Right renal cortex interstitium (tissue), 3 donors: ENCODE measurements around the gene MRTO4. TPM values are rescaled to one million over a fixed set of nuclear protein-coding genes. Genes with fewer than 3 reads are reported as not detected.
"Not testable (repeated sequence)": the region's sequence is repeated elsewhere in the genome, so short reads cannot be mapped to it uniquely, and the experiment has no call there.

ENCODE experiments used
- DNase-seq, 3 donors: peaks; one replicate each; pipeline ENCODE4 v3.0.0-alpha.2; 2013; ENCODE audit warnings: low read depth in 3 of 3, low spot score in 2 of 3
- polyA plus RNA-seq, 3 donors: library from polyadenylated mRNA; unstranded; fragments of 120-200 nt; gene quantifications; one replicate each; pipeline ENCODE4 v1.2.1, GENCODE V29; 2013; ENCODE audit not compliant: insufficient read length in 3 of 3

Gene MRTO4
- polyA plus RNA-seq: 10 to 100 TPM; 28.4 to 30.5 (median 28.5) TPM

DNA sequence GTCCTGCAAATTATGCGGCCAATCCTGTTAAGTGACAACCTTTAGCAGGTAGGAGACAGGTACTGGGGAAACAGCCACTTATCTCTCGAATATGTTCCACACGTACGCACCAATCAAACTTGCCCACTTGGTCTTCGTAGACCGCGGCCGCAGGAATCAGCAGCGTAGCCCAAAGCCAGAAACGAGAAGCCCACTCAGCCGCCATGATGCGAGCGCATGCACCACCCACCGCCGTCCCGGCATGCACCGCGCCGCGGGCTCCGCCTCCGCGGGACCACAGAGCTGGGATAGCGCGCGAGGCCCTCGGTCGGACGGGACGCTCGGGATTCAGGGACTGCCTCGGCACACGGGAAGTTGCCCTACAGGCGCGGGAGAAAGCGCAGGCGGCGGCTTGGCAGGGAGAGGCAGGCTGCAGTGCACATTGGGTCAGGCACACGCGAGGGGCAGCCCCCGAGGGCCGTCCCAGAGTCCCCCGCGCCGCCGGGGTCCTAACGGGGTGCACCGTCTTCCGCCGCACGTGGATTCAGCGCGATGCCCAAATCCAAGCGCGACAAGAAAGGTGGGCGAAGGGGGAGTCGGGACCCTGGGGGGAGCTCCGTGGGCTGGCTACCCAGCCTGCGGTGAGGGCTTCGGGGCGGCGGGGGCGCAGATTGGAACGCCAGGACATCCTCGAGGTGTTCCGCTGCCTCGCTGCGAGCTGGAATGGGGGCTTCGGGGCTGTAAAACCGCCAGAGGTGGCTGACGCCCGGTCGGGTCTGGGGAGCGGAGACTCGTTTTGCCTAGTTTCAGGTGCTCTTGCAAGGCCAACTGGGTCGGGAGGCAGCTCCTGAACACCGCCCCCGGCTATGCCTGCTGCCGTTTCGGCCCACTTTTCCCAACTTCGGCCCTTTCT is at the start of gene MRTO4, which contains the start of gene EMC1:
Gene MRTO4, plus strand, starts transcription at position 501 of the 892 bp plus-strand sequence. Its CDS starts 31 bp downstream, at position 532.
Gene EMC1, minus strand, starts transcription at position 220 of the 892 bp plus-strand sequence. Its CDS starts 15 bp downstream, at position 205.
- peak; percentile 66 to 75 (median 74) for DNase-seq

DNA sequence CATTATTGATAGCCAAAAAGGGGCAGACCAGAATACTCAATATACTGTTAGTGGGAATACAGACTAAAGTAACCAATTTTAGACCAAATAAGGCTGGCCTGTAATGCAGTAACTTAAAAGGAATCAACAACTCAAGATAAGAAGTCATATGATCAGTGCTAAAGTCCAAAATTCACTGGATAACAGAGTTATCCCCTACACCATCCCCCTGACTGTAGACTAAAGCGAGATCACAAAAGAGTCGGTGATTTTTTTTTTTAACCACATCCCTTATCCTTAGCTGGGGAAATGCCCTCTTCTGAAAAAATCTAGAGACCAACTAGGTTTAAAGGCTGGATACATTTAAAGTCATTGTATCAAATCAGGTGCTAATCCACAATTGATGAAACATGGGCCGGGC is 49.2 kb upstream of the MRTO4 start:
- no peak for DNase-seq

DNA sequence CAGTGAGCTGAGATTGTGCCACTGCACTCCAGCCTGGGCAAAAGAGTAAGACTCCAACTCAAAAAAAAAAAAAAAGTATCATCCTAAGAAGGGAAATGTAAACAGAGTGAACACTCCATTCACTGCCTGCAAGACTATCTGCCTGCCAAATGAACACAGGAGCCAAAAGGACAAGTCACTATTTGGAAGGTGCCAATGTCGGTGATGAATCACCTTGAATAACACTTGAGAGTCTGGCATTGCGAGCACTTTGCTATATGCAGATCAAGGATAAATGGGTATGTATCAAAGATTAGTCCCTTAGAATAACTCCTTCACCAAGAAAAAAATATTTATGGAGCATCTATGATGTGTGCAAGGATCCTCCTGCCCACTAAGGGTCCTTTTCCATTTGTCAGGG is 48.2 kb upstream of the MRTO4 start:
- no peak for DNase-seq

DNA sequence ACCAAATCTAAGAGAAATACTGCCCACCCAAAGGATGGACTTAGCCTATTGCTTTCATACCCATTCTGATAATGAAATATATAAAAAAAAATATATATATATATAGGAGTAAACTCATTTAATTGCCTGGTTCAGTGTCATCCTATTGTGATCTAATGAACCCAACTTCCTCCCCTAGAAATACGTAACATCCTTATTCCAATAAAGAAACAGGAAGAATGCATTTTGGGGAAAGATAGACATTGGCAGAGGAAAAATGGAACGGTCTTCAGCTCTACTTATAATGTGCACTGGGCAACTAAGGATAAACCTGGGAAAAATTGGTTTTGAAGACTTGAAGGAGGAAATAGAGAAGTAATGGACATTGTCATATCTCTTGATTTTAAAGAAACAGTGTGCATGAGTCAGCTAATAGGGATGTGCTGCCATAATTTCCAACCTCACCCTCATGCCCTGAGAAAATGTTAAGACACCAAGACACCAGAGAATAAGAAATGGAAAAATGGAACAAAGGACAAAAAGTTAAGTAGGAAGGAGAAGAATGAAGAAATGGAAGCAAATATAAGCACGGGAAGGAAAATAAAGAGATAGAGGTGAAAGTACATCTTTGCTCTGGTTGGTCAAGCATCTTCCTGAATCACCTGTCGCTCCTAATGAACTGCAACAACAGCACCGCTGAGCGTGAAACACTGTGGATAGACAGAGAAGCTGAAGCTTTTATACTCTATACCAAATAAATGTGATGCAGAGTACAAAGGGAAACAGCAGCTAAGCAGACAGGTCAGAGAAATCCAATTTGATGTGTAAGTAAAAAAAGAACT is 46.9 kb upstream of the MRTO4 start:
- no peak for DNase-seq

DNA sequence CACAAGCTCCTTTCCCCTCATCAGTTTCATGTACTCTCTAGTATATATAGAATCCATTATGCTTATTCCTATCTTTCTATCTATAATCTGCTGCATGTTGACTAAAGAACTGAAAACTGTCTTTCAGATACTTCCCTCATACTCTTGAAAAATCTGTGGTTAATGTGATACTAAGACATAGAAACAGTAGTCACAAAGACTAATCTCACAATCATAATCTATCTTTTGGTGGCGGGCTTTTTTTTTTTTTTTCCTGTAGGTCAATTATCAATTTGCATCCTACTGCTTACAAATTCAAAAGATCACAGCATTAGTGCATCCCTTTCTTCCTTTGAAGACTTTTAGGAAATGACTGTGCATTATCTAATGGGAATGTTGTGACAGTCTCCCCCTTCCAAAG is 46.2 kb upstream of the MRTO4 start:
- no peak for DNase-seq

DNA sequence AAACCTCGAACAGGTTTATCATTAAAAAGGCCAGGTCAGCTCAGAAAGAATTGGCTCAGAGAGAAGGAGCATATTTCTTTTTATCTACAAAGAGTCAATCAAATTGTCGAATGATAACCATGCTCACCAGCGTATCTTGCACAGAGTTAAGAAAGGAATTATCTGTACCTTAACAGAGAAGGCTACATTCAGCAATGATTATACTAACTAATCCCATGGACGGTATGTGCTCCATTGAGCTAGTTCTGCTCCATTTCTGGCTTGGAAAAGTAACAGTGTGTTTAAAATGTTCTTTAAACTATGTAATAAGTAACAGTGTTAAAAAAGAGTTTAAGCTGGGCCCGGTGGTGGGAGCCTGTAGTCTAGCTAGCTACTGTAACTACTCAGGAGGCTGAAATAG is 45.8 kb upstream of the MRTO4 start:
- DNase-seq: no peak

DNA sequence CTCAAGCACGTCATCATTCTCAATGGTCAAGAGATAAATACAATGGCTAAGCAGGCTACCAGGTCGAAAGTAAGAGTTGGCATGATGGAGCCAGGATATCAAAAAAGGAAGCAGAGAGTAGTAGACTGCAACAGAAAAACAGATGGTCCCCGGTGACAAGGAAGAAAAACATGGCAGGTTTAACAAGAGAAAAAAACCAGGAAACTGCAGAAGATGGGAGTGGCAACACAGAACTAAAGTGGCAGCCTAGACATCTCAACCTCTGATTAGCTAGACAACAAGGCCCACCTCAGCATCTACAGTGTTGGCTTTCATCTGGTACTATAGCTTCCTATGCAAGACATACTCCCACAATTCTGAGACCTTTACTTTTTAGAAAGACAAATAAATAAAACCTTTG is 44.7 kb upstream of the MRTO4 start:
- DNase-seq: no peak

DNA sequence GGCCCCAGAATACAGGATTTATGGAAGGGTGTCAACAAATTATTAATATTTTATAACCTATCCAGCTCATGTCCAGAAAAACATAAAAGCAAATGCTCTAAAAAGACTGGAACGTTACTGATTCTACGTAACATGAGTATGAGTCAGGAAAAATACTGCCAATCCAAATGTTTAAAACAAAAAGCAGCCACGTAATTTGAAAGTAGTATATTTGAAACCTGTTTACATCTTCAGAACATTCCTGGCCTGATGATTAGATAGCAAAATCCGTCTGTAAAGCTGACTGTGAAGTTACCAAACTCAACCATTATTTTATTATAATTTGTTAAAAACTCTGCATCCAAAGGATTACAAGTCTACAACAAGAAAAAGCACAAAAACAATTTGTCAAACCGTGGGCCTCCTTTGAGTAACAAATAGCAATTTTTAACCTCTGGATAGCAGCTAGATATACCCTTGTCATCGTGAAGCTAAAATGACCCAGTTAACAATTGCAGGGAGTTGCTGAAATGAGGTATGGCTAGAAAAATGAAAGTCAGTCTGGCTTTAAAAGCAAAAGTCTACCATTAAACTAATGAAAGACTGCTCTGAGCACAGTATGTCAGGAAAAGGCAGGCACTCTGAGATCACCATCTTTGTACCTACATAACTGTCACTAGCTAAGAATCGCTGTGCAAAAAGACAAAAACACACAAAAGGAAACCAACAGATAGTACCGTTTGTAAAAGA is 42.7 kb upstream of the MRTO4 start:
- DNase-seq: peak in 1 of 3 donors; percentile 18

DNA sequence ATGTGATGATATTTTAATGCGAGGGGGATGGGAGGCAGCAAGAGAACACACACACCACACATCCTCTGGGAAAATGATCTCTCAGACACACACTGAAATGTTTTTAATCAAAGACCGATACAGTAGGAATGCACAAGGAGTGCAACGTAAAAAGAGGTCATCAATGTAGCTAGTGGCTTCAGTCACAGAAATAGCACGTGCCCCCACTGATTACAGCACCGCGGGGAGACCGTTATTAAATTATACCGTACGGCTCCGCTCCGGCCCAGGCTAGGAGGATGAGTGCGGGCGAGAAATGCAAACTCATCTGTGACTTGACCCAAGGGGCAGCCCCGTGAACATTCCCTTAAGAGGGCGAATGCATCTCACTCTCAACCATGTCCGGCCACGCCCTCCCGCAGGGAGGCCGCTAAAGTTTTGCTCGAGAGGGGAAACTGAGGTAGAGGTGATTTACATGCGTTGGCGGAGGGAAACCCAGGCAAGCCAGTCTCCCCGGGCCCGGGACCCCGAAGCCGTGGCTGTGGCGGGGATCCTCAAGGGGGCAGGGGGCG is 42.1 kb upstream of the MRTO4 start:
- DNase-seq: peak; percentile 9 to 29 (median 14)

DNA sequence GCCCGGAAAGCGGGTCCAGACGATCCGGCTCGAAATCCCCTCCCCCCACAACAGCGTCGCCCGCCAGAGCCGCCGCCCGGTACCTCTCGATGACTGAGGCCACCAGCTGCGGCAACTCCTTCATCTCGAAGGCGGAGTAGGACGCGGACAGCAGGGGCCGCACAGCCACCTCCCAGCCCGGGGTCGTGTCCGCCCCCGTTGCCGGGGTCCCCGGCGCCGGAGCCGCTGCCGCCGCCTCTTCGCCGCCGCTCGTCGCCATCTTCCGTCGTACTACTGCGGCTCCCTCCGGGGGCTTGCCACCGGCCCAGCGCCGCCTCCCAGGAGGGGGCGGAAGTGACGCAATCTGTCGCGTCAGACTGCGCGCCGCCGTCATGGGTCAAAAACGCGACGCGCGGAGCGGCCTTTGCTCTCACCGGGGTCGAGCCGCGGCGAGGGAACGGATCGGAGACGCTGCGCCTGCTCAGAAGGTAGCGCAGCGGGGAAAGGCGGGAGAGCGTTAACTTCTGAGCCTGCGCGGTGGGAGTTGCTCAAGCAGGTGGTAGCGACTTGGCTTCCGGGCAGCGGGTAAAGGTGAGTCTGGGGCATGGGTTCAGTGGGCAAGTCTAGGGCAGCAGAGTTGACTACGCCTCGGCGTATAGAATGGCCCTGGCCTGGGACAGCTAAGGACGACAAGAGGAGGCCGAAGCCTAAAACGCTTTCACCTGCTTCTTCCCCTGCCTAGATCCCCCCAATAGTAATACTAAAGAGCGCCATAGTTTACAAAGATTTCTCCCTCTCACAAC is 41.4 kb upstream of the MRTO4 start, which contains the start of gene UBR4:
Gene UBR4, minus strand, starts transcription at position 277 of the 782 bp plus-strand sequence. Its CDS starts 18 bp downstream, at position 259.
- peak; percentile 88 to 92 (median 90) for DNase-seq

DNA sequence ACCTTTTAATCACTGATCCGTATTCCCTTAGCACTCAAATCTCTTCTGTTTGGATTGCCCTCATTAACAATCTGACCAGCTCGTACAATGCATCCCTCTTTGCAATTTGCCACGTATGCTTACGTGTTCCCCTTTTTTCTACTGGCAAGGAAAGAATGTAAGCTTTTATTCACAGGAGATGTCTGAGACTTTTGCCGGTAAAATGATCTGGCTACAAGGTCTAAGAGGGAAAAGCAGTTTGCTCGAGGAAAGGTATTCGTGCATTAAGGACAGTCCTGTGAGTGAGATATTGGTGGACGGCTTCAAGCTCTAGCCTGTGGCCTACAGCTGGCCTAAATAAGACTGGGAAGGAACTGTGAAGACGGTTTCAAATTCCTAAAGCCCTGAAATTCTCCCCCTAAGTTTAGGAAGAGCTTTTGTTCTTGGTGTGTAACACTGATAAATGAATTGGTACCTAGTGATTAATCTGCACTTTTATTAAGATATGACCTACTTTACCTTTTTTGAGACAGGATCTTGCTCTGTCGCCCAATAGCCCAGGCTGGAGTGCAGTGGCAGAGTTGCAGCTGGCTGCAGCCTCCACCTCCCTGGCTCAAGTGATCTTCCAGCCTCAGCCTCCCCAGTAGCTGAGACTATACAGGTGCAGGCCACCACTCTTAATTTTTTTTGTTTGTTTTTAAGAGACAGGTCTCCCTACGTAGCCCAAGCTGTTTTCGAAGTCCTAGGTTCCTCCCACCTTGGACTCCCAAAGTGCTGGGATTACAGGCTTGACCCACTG is 40.6 kb upstream of the MRTO4 start:
- DNase-seq: peak; percentile 8 to 19 (median 15)

DNA sequence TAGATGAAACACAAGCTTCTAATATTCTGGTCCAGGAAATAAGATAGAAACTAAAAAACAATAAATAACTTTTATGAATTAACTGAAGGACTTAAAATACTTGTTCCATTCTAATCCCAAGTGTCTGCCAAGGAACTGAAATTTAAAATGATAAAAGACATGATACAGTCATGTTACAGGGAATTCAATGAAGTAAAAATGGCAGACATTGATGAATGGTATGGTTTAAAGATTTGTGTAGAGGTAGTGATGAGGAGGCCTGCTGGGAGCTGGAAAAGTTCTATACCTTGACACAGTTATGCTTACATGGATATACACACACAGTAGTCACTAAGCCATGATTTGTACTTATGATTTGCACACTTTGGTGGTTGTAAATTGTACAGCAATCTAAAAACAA is 39.4 kb upstream of the MRTO4 start:
- no peak for DNase-seq

DNA sequence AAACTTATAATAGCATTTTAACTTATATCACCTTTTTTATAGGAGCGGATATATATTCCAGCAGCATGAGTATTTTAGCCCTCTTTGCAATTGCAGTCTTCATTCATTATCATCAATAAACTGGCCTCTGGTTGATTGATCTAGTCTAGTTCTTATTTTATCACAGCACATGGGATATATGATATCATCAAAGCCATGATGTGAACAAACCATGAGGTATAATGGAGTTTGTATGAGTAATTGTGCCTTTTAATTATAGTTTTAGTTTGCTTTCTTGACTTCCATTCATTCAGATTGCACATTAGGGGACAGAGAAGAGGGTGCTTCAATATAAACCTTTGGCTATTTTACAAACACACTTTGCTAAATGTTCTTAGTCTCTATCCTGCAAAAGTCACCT is 38.0 kb upstream of the MRTO4 start:
- DNase-seq: no peak

DNA sequence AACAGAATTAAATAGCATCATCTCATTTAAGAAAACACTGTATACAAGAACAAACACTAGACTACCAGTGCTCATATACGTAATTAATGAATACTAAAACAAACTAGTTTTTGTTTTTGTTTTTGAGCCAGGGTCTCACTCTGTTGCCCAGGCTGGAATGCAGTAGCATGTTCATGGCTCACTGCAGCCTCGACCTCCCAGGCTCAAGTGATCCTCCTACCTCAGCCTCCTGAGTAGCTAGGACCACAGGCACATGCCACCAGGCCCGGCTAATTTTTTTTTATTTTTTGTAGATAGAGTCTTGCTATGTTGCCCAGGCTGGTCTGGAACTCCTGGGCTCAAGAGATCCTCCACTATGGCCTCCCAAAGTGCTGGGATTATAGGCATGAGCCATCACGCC is 35.0 kb upstream of the MRTO4 start:
- DNase-seq: not testable (repeated sequence)

DNA sequence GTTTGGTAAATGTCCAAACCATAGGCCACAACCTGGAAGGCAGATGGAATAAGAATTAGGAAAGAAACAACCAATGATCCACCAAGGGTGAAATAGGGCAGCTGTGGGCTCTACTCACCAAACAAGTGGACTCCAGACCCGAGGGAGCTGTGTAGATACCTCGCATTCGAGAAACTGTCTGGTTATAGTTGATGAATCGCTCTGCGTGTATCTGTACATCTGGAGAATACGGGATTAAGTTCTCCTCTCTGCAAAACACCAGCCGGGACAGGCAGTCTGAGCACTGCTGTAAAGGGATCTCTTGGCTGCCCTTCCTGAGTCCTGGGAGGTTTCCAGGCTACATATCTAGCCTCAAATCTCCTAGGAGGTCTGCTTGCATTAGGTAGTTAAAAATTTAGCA is 32.2 kb upstream of the MRTO4 start:
- DNase-seq: no peak

DNA sequence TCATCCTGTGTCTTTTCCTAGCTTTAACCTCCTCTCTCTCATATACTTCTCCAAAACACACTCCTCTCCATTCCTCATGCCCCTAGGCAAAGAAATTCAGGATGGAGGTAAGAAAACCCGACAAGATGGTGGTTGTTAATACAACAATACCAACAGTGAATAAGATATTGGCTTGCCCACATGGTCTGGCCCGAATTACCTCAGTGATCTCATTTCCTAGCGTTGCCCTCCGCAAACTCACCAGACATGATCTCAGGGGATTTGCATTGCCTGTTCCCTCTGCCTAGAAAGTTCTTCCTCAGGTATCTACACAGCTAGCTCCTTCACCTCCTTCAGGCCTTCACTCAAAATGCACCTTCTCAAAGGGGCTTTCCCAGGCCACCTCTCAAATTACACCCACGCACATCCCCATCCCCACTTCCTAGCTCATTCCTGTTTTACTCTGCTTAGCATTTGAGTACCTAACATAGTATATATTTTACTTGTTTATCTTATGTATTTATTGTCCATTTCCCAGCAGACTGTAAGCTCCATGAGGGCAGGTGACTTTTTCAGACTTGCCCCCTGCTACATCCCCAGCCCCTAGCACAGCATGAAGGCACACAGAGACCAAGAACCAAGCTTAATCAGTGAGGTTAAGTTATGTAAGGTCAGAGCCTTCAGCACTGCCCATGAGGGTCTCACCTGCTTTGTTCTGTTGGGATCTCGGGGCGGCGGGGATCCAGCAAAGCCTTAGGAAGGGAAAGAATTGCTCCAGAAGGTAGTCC is 31.3 kb upstream of the MRTO4 start:
- DNase-seq: no peak

DNA sequence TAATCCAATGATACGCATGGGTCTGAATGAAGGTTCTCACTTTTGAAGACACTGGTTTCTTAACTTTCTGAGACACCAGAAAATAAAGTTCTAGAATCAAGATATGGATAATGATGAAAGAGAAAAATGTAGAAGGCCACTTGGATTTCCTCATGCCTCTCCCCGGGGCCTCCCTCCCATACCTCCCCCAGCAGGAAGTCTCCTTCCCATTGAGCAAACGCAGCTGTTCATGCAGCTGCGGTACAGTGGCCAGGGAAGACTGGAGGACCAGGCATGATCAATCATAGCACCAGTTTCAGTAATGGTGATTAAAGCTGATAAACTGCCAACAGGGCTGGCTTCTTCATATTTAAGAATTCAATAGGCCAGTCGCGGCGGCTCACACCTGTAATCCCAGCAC is 30.6 kb upstream of the MRTO4 start:
- peak in 2 of 3 donors; percentile 20 to 21 for DNase-seq

DNA sequence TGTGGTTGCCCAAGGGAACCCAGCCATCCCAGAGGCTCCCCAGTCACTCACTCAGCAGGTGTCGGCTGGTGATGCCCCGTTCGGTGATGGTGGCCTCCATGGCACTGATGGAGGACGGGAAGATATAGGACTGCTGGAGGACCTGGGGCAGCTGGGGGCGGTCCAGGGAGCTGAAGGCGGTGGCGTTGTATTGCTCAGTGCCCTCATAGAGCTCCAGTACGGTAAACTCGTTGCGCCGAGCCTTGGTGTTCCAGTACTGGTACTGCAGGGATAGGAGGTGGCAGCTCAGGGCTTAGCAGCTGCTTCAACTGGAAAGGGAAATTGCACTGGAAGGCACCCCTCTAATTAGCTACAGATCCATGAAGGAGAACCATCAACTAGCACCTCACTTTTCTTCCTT is 29.0 kb upstream of the MRTO4 start:
- no peak for DNase-seq
